ENCODE measurements around the gene SRSF8.

GRCh38 chr11:95111923-95112540, 45.3 kb downstream of the SRSF8 start:
- TF ChIP-seq CTCF (IDR thresholded peaks at IDR 0.05), result no peak
- TF ChIP-seq POLR2A (IDR thresholded peaks at IDR 0.05), result no peak
